GM20000 (cell line): ENCODE results near the gene HTR2C.
"Not testable (repeated sequence)": the region's sequence is repeated elsewhere in the genome, so short reads cannot be mapped to it uniquely, and the experiment has no call there.

Experiments
- DNase-seq: peaks from one replicate; pipeline ENCODE4 v3.0.0; 2012; ENCODE audit warnings: low spot score
- CTCF ChIP-seq: IDR thresholded peaks from 2 replicates; pipeline ENCODE4 v1.5.1; 2012; ENCODE audit warnings: mild to moderate bottlenecking, control low read depth; ENCODE audit errors: extremely low read depth, missing control alignments

Gene HTR2C

GRCh38 chrX:114905251-114905650 is 321.4 kb downstream of the HTR2C start:
- TF ChIP-seq CTCF = no peak
- DNase-seq = no peak

GRCh38 chrX:114906984-114907510 is 323.2 kb downstream of the HTR2C start:
- no peak for DNase-seq
- no peak for TF ChIP-seq CTCF

GRCh38 chrX:114924423-114924822 is 340.5 kb downstream of the HTR2C start:
- TF ChIP-seq CTCF = no peak
- DNase-seq = no peak

- no peak for TF ChIP-seq CTCF
- DNase-seq = no peak
Observed at GRCh38 chrX:114924856-114925255, 341.0 kb downstream of the HTR2C start.

- no peak for TF ChIP-seq CTCF
- no peak for DNase-seq
Observed at GRCh38 chrX:114930227-114930626, 346.3 kb downstream of the HTR2C start.

- no peak for TF ChIP-seq CTCF
- DNase-seq = no peak
Observed at GRCh38 chrX:114932550-114932949, 348.7 kb downstream of the HTR2C start.

GRCh38 chrX:114933291-114933690 is 349.4 kb downstream of the HTR2C start:
- DNase-seq = not testable (repeated sequence)

- not testable (repeated sequence) for DNase-seq
Observed at GRCh38 chrX:114937090-114937489, 353.2 kb downstream of the HTR2C start.

GRCh38 chrX:114952696-114953095 is 368.8 kb downstream of the HTR2C start:
- no peak for DNase-seq
- no peak for TF ChIP-seq CTCF
